SH-SY5Y (cell line): Measurements from ENCODE around the gene CPED1.

Source experiments
- GATA2 ChIP-seq: IDR thresholded peaks from 2 replicates; pipeline ENCODE4 v1.6.1; 2011; ENCODE audit warnings: mild to moderate bottlenecking, low read depth, low read length
- GATA3 ChIP-seq: IDR thresholded peaks from 2 replicates; pipeline ENCODE4 v1.6.1; 2011; ENCODE audit warnings: low read depth, mild to moderate bottlenecking, low read length, moderate library complexity

DNA sequence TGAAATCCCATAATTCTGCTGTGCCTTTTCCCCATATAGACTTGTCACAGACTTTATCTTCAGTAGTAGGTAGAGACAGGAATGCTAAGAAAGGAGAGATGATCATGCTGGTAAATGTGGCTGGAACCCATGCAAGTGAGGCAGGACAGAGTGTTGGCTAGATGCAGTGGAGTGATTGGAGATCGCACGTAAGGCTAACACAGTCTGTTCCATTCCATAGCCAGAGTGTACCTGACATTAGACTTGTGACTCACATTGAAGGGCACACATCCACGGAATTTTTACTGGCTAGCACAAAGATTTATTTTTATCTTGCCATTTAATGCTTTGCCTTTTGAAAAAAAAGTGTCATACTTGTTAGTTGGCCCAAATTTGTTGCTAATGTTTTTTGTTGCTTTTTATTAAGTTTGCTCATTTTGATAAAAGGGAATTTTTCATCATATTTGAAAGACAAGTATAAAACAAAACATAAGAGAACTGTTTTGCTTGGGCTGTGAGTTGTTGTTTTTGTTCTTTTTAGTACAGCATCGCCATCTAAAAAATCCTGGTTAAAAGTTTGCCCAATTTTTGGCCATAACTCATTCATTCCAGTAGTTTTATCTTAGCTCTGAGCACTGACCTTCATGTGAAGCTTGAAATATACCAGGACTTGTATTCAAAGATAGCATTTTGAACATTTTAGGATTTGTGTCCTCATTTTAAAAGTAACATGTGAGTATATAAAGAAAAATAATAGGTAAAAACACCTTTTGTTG is 81.0 kb downstream of the CPED1 start:
- TF ChIP-seq GATA2 (no peak), GATA3 (no peak)
